ENCODE results near the gene ANKRD29. TPM values are rescaled to one million over a fixed set of nuclear protein-coding genes. Genes with fewer than 3 reads are reported as not detected.

ANKRD29 gene
- total and polyA plus RNA-seq, 2 donors (not counting 1 experiment from before 2014, with no cell fraction given) = 2.0 to 6.9 TPM

- H4K20me1 ChIP-seq (ENCODE audit: control insufficient read depth, extremely low read depth, insufficient read depth, low read length) = no peaks in the 10 kb centered on the region
- H3K27me3 ChIP-seq (ENCODE audit: control insufficient read depth, insufficient read depth, low read length) = no peaks in the 10 kb centered on the region
- no peak overlapping the region for H3K4me3 ChIP-seq (replicated peaks in 1 of 4; ENCODE audit: control extremely low read depth in 1 of 4, insufficient read depth in 1 of 4, low read depth in 3 of 4, low read length in 4 of 4)
- no peaks in the 10 kb centered on the region for H3K9me3 ChIP-seq (ENCODE audit: control insufficient read depth, insufficient read depth, low read depth, low read length)
- H3K36me3 ChIP-seq (ENCODE audit: control insufficient read depth, insufficient read depth, low read length) = no peaks in the 10 kb centered on the region
- no peaks in the 10 kb centered on the region for H3K79me2 ChIP-seq (ENCODE audit: control insufficient read depth, insufficient read depth, low read length)
- no peak for TF ChIP-seq CTCF (conservative IDR thresholded peaks at IDR 0.05 in 1 of 2, IDR thresholded peaks at IDR 0.05 in 1 of 2; ENCODE audit: low read depth in 1 of 2, low read length in 2 of 2)
- no peak for TF ChIP-seq EZH2 (IDR thresholded peaks at IDR 0.05; ENCODE audit: low read length, missing control alignments)
- H3K9ac ChIP-seq (ENCODE audit: insufficient read depth, low read length) = no peak overlapping the region
- no peak overlapping the region for H3K4me2 ChIP-seq (ENCODE audit: extremely low read depth, insufficient read depth, low read length)
- no peak overlapping the region for H3K27ac ChIP-seq (ENCODE audit: insufficient read depth, low read length)
- DNase-seq (ENCODE audit: low read depth in 2 of 2) = no peak
- H2AFZ ChIP-seq (ENCODE audit: low read length) = no peak overlapping the region
- no peaks in the 10 kb centered on the region for H3K4me1 ChIP-seq (ENCODE audit: control insufficient read depth, extremely low read depth, insufficient read depth, low read length)
Observed at GRCh38 chr18:23605941-23606340, 56.8 kb downstream of the ANKRD29 start.

- no peak overlapping the region for H3K27ac ChIP-seq (ENCODE audit: insufficient read depth, low read length)
- H3K4me2 ChIP-seq (ENCODE audit: extremely low read depth, insufficient read depth, low read length) = no peak overlapping the region
- H2AFZ ChIP-seq (ENCODE audit: low read length) = no peak overlapping the region
- H3K9ac ChIP-seq (ENCODE audit: insufficient read depth, low read length) = no peak overlapping the region
- H3K36me3 ChIP-seq (ENCODE audit: control insufficient read depth, insufficient read depth, low read length) = no peaks in the 10 kb centered on the region
- DNase-seq (ENCODE audit: low read depth in 2 of 2) = no peak
- H4K20me1 ChIP-seq (ENCODE audit: control insufficient read depth, extremely low read depth, insufficient read depth, low read length) = no peaks in the 10 kb centered on the region
- H3K27me3 ChIP-seq (ENCODE audit: control insufficient read depth, insufficient read depth, low read length) = no peaks in the 10 kb centered on the region
- H3K4me1 ChIP-seq (ENCODE audit: control insufficient read depth, extremely low read depth, insufficient read depth, low read length) = no peaks in the 10 kb centered on the region
- no peaks in the 10 kb centered on the region for H3K9me3 ChIP-seq (ENCODE audit: control insufficient read depth, insufficient read depth, low read depth, low read length)
- H3K4me3 ChIP-seq (replicated peaks in 1 of 4; ENCODE audit: control extremely low read depth in 1 of 4, insufficient read depth in 1 of 4, low read depth in 3 of 4, low read length in 4 of 4) = no peak overlapping the region
- no peaks in the 10 kb centered on the region for H3K79me2 ChIP-seq (ENCODE audit: control insufficient read depth, insufficient read depth, low read length)
- TF ChIP-seq EZH2 (IDR thresholded peaks at IDR 0.05; ENCODE audit: low read length, missing control alignments) (no peak), CTCF (conservative IDR thresholded peaks at IDR 0.05 in 1 of 2, IDR thresholded peaks at IDR 0.05 in 1 of 2; ENCODE audit: low read depth in 1 of 2, low read length in 2 of 2) (no peak)
Observed at GRCh38 chr18:23599809-23600208, 62.9 kb downstream of the ANKRD29 start.

GRCh38 chr18:23596183-23596582 is 66.5 kb downstream of the ANKRD29 start:
- Histone ChIP-seq H3K4me1 (ENCODE audit: control insufficient read depth, extremely low read depth, insufficient read depth, low read length) (no peaks in the 10 kb centered on the region), H3K36me3 (ENCODE audit: control insufficient read depth, insufficient read depth, low read length) (no peaks in the 10 kb centered on the region), H3K9me3 (ENCODE audit: control insufficient read depth, insufficient read depth, low read depth, low read length) (no peaks in the 10 kb centered on the region), H3K79me2 (ENCODE audit: control insufficient read depth, insufficient read depth, low read length) (no peaks in the 10 kb centered on the region), H3K27me3 (ENCODE audit: control insufficient read depth, insufficient read depth, low read length) (no peaks in the 10 kb centered on the region), H3K9ac (ENCODE audit: insufficient read depth, low read length) (no peak overlapping the region), H3K27ac (ENCODE audit: insufficient read depth, low read length) (no peak overlapping the region), H4K20me1 (ENCODE audit: control insufficient read depth, extremely low read depth, insufficient read depth, low read length) (no peaks in the 10 kb centered on the region), H3K4me2 (ENCODE audit: extremely low read depth, insufficient read depth, low read length) (no peak overlapping the region), H3K4me3 (replicated peaks in 1 of 4; ENCODE audit: control extremely low read depth in 1 of 4, insufficient read depth in 1 of 4, low read depth in 3 of 4, low read length in 4 of 4) (no peak overlapping the region), H2AFZ (ENCODE audit: low read length) (no peak overlapping the region)
- TF ChIP-seq CTCF (conservative IDR thresholded peaks at IDR 0.05 in 1 of 2, IDR thresholded peaks at IDR 0.05 in 1 of 2; ENCODE audit: low read depth in 1 of 2, low read length in 2 of 2) = no peak
- no peak for TF ChIP-seq EZH2 (IDR thresholded peaks at IDR 0.05; ENCODE audit: low read length, missing control alignments)
- DNase-seq (ENCODE audit: low read depth in 2 of 2) = no peak

Measured in fibroblast of lung (primary cell).